HG02938 (cell line): ENCODE data around the gene BRI3BP.

Experiments
- ATAC-seq: cut with Tn5 transposase; IDR thresholded peaks from one replicate; pipeline ENCODE4 v1.9.1; 2021; ENCODE audit warnings: mild to moderate bottlenecking, moderate library complexity; ENCODE audit not compliant: unreplicated experiment

Gene BRI3BP

GRCh38 chr12:124993626-124994436 is at the start of gene BRI3BP:
BRI3BP (plus strand) TSS chr12:124993645; CDS start chr12:124993791, 146 bp downstream.
- ATAC-seq = peak; percentile 38

DNA sequence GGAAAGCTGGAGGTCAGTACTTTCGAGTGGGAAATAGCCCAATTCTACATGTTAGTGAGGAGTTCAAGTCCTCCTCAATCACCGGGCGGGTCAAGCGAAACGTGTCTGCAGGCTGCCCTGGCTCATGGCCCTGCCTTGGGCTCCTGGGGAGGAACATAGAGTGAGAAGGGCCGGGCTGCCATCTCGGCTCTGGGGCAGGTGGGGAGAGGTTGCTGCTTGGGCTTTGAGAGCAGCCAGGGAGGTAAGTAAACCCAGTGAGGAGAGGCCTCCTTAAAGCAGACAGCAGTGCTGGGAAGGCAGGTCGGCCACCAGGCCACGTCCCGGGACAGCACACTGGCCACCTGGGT is 47.0 kb upstream of the BRI3BP start:
- ATAC-seq = no peak

DNA sequence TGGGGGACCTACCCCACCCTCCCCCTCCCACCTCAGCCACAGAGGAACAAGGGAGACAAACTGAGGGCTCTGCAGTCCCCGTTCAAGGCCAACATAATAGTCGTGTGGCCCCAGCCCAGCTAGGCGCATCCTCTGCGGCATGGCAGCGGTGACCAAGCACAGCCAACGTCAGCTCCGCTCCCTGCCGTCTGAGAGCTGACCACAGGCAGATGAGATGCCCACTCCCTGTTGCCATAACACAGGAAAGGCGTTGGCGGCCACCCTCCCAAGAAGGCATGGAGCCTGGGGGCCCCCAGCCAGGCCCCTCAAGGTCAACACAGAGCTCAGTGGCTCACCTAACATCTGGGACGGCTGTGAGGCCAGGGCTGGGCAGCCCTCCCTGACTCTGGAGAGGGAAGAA is 46.4 kb upstream of the BRI3BP start:
- no peak for ATAC-seq

DNA sequence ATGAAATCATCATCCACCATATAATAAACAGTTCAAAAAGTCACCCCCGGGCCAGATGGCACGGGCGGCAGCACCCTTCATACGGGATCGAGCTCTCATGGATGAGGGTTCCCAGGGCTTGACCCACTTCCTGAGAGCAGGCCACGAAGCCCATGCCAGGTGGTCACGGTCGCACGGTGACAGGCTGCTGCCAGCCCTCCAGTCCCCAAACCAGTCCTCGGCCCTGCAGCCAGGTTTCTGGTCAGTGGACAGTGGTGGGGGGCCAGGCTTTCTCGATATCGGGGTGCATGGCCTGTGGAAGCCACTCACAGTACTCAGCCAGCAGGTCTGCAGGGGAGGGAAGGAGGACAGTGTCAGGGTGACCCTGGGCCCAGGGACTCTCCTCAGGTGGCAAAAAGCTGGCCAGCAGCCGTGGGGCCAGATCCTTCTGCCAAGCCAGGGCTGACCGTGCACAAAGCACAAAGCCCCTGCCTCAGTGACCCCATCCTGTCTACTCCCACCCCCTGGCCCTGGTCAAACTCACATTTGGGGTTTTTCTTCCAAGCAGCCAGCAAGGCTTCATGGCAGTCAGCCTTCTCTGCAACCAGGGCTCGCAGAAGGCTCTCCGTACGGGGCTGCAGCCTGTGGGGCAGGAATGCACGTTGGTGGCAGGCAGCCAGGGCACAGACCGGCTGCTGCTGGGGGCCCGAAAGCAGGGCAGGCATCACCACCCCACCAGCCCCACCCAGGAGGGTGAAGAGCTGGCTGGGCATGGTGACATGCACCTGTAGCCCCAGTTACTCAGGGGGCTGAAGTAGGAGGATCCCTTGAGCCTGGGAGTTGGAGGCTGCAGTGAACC is 45.7 kb upstream of the BRI3BP start:
- no peak for ATAC-seq

DNA sequence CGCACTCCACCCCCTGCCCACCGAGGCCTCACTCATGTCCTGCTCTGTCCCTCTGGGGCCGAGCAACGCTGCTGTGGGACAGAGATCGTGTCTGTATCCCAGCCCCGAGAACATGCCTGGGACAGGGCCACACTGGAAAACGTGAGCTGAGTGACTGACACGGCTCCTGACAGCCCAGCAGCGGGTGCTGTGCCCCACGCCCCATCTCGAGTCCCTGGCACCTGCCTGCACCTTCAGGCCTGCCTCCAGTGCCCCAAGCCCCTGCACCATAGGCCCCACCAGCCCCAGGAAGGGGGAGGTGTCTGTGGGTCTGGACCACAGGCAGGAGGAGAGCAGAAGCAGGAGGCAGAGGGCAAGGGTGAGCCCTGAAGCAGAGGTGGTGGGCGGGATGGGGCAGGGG is 44.4 kb upstream of the BRI3BP start:
- ATAC-seq = no peak

DNA sequence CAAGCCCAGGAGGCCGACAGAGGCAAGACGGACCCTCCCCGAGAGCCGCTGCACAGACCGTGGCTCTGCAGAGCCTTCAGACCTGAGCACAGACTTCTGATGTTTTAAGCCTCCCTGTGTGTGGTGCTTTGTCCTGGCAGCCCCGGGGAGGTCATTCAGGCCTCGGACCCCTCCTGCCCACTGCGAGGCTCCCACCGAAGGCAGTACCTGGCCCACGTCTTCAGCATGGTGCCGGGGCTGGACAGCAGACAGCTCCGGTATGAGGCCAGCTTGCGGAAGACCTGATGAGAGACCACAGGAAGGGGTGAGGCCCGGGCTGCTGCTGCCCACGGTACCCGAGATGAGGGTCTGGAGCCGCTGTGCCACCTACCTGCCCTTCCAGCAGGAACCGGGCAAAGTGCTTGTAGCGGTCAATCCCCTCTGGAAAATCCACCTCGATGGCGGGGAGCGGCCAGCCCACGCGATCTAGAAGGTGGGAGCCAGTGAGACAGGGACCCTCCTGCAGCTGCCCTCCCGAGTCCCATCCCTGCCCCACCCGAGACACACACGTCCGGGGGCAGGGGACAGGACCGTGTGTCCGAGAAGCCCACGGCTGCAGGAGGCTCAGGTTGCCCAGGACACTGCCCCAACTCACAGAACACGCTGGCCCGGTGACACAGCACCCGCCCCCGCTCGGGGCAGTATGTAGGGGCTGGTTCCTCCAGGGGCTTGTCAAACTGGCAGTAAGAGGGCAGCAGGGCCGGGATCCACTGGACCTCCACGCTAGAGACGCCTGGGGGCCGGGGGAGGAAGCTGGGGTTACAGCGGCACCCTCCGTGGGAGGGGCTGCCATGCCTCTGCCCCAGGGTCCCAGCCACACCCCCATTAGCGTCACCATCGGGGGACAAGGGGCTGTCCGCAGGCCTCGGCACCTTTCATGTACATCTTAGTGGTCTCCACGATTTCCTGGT is 43.4 kb upstream of the BRI3BP start:
- no peak for ATAC-seq

- no peak for ATAC-seq
Observed at GRCh38 chr12:124952295-124952694, 41.1 kb upstream of the BRI3BP start.

DNA sequence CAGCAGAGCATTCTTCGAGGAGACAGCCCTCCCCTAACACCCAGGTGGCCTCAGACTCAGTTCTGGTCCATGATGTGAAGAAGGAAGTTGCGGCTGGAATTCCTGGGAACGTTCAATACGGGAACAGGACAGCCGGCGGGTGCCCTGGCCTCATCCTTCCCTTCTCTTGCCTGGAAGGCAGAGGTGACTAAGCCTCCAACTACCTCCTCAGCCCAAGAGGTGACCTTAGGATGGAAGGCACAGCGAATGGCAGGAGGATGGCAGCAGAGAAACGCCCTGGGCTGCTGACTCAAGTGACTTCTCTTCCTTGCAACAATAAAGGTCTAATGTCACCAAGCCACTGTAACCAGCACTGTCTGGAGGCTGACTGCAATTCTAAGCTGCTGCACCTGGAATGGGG is 40.6 kb upstream of the BRI3BP start:
- ATAC-seq = no peak

- ATAC-seq = no peak
Observed at GRCh38 chr12:124953689-124954405, 39.6 kb upstream of the BRI3BP start.

- ATAC-seq = no peak
Observed at GRCh38 chr12:124954771-124955170, 38.7 kb upstream of the BRI3BP start.

GRCh38 chr12:124956571-124956970 is 36.9 kb upstream of the BRI3BP start:
- ATAC-seq = no peak

GRCh38 chr12:124961055-124961454 is 32.4 kb upstream of the BRI3BP start:
- ATAC-seq = no peak

- no peak for ATAC-seq
Observed at GRCh38 chr12:124963211-124963610, 30.2 kb upstream of the BRI3BP start.

DNA sequence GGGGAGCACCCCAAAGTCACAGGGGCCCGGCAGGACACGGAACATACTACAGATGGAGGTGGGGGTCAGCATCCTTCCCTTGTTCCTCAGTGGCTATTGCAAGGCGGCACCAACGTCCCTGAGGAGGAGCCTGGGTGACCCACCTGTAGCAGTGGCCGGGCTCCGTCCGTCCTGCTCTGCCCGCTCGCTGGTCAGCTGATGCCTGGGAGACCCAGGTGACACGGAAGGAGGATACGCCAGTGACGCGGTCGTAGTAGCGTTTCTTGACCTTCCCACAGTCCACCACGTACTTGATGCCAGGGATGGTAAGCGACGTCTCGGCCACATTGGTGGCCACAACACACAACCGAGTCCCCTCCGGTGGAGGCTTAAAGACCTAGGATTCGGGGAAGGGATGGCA is 29.2 kb upstream of the BRI3BP start:
- ATAC-seq = no peak

DNA sequence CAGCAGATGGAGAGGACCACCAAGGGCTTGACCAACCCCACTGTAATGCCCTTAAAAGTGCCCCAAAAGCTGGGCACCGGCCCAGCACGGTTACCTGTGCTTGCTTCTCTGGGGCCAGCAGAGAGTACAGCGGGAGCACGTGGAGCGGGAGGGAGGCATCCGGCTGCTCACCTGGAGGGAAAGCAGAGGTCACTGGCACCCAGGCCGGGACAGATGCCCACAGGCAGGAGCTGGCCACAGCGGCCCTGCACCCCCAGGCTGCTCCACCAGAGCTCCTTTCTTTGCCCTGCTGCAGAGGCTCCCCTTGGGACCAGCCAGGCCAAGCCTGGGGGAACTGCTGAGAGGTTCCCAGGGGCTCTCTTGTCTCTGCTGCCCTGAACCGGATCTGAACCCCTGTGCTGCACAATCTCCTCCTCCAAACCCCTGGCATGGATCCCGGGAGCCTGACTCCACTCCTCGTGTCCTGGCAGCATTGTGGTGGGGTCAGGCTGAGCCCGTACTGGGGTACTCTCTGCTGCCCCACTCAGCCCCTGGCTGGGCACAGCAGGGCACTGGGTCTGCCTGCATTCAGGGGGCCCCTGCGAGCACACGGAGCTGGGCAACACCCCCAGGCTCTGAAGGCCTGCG is 28.5 kb upstream of the BRI3BP start:
- ATAC-seq = no peak

GRCh38 chr12:124967016-124967739 is 26.3 kb upstream of the BRI3BP start:
- ATAC-seq = no peak

- ATAC-seq = no peak
Observed at GRCh38 chr12:124968656-124969055, 24.8 kb upstream of the BRI3BP start.

- no peak for ATAC-seq
Observed at GRCh38 chr12:124970647-124971402, 22.6 kb upstream of the BRI3BP start.

- no peak for ATAC-seq
Observed at GRCh38 chr12:124971603-124972002, 21.8 kb upstream of the BRI3BP start.
